Jurkat, Clone E6-1 (cell line): ENCODE data around the gene SLMAP.
"Not testable (repeated sequence)": the region's sequence is repeated elsewhere in the genome, so short reads cannot be mapped to it uniquely, and the experiment has no call there.

Experiments
- DNase-seq: peaks from one replicate; pipeline ENCODE4 v3.0.0-alpha.2; 2011; ENCODE audit warnings: low read depth, low spot score
- H3K4me3 ChIP-seq: 2 replicates; pipeline ENCODE4 v1.5.1; 2011; ENCODE audit warnings: mild to moderate bottlenecking, low read length, control low read depth, moderate library complexity

The SLMAP gene

DNA sequence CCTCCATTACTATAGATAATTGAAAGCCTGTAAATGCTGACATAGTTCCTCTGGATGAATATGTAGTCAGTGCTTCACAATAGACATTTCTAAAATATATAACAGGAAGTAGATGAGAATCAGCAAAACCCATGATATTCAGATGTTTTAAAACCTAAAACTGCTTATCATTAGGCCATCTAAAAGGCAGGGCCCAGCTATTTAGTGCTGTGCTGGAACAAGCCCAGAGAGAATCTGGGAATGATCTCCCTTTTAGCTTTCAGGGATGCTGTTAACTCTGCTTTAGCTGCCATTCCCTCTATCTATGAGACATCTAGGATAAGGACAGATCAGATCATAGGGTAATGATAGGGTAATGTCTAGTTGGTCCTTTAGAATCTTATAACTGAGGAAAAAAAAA, 106.8 kb downstream of the SLMAP start:
- no peak for DNase-seq
- no peak overlapping the region for H3K4me3 ChIP-seq

- H3K4me3 ChIP-seq = no peak overlapping the region
- no peak for DNase-seq
These were observed 107.3 kb downstream of the SLMAP start for GRCh38 chr3:57863380-57863779.

DNA sequence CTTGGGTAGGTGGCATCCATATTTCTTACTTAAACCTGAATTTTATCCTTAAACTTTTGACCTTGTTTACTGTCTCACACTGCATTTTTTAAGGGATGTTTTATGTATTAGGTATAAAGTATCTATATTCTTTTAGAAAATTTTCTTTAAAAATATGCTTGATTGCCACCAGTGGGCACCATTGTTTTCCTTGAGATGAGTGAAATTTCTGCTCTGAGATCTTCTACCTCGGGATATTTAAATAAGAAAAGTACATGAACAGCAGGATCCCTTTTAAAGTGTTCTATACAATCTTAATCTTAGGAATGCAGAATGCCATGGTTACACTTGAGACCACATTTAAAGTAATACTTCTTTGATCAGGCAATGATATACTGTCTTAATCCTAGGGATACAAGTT, 108.7 kb downstream of the SLMAP start:
- no peak for DNase-seq
- H3K4me3 ChIP-seq = no peak overlapping the region

- not testable (repeated sequence) for H3K4me3 ChIP-seq, DNase-seq
These were observed 113.0 kb downstream of the SLMAP start for GRCh38 chr3:57869110-57869509.

DNA sequence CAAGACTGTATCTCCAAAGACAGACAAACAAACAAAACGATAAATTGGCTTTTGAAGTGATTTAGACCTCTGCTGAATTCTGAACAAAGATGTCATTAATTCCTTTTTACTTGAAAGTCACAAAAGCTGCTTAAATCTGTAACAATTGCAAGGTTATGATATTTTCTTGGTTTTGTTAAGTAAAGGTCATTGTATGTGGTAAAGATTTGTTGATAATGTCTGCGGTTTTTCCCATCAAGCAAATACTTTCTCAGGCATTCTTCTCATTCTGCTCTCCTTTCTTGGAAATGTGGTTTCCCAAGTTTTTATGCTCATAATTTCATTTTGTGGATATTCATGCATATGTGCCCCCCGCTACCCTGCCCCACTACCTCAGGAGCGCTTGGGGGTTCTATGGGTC, 116.5 kb downstream of the SLMAP start:
- no peak overlapping the region for H3K4me3 ChIP-seq
- no peak for DNase-seq

- no peak for DNase-seq
- no peak overlapping the region for H3K4me3 ChIP-seq
These were observed 120.5 kb downstream of the SLMAP start for GRCh38 chr3:57876632-57877031.

GRCh38 chr3:57877116-57877515, 121.0 kb downstream of the SLMAP start:
- no peak for DNase-seq
- H3K4me3 ChIP-seq = no peak overlapping the region

DNA sequence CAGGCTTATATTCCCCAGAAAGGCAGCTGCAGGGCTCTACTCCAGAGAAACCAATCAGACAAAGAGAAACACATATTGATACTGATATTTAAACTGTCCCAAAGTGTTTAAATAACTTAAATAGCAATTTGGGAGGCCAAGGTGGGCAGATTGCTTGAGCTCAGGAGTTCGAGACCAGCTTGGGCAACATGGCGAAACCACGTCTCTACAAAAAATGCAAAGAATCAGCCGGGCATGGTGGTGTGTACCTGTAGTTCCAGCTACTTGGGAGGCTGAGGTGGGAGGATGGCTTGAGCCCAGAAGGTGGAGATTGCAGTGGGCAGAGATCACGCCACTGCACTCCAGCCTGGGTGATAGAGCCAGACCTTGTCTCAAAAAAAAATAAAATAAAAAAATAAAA, 128.3 kb downstream of the SLMAP start:
- not testable (repeated sequence) for H3K4me3 ChIP-seq, DNase-seq

- H3K4me3 ChIP-seq = no peak overlapping the region
- no peak for DNase-seq
These were observed 133.7 kb downstream of the SLMAP start for GRCh38 chr3:57889807-57890206.

DNA sequence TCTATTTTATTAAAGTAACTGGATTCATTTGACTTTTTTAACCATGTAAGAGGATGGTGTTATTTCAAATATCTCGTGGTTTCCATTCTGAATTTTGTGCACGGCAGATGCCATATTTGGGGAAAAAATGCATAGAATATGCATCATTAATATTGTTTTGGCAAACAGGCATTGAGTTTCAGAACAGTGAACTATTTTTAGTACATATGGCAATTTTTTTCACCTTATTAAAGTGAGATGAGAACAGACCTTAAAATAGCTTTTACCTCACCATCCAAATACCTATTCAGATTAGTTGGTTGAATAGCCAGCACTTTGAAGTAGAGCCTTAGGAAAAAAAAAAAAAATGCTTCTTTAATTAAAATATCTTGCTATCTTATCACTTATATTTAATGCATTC, 134.8 kb downstream of the SLMAP start:
- DNase-seq = no peak
- H3K4me3 ChIP-seq = no peak overlapping the region

GRCh38 chr3:57892423-57892822, 136.3 kb downstream of the SLMAP start:
- DNase-seq = no peak

DNA sequence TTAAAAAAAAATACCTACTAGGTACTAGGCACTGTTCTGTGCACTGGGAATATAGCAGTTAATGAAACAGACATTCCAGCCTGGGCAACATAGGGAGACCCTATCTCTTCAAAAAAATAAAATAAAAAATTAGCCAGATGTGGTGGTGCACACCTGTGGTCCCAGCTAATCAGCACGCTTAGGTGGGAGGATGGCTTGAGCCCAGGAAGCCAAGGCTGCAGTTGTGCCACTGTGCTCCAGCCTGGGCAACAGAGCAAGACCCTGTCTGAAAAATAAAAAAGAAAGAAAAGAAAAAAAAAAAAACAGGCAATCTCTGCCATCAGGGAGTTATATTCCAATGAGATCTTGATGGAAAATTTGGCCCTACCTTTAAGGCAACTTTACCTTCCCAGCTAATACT, 137.0 kb downstream of the SLMAP start:
- no peak for DNase-seq
- no peak overlapping the region for H3K4me3 ChIP-seq

More at GRCh38 chr3:57892423-57892822, 136.3 kb downstream of the SLMAP start:
- H3K4me3 ChIP-seq = no peak overlapping the region

DNA sequence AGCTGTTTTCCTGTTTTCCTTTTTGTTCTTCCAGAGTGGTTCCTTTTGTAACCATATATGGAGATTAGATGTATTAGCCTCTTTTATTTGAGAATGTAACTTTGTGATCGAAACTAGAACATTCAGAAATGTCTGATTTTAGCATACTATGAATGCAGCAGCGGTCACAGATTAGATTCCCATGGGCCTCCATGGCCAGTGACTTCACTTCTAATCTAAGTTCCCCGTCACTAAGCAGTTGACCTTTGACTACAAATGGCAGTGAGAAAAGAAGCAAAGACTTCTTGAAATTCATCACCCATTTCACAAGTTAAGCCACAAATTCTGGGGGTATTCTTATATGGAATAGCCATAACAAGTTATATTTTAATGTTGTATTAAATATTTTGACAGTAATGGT, 137.6 kb downstream of the SLMAP start:
- no peak for DNase-seq
- no peak overlapping the region for H3K4me3 ChIP-seq

- DNase-seq = no peak
- H3K4me3 ChIP-seq = no peak overlapping the region
These were observed 139.9 kb downstream of the SLMAP start for GRCh38 chr3:57896031-57896430.

GRCh38 chr3:57896691-57897090, 140.6 kb downstream of the SLMAP start:
- H3K4me3 ChIP-seq = no peak overlapping the region
- DNase-seq = no peak

DNA sequence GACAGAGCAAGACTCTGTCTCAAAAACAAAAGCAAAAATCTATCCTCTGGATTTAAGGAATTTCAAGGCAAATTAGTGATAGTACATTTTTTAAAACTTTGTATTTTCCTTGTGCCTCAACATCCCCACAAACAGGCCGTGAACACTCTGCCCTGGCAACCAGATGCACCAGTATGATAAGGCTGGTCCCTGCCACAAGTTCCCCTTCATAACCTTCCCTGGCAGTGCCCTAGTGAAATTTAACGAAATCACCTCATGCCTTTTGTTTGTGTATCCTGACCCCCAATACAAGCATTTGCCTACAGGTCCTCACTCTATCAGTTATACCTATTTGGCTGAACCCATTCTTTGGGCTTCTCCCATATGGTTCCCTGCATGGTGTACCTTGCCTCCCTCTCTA, 144.7 kb downstream of the SLMAP start:
- no peak for DNase-seq
- H3K4me3 ChIP-seq = no peak overlapping the region

- no peak for DNase-seq
These were observed 147.2 kb downstream of the SLMAP start for GRCh38 chr3:57903124-57903890.

DNA sequence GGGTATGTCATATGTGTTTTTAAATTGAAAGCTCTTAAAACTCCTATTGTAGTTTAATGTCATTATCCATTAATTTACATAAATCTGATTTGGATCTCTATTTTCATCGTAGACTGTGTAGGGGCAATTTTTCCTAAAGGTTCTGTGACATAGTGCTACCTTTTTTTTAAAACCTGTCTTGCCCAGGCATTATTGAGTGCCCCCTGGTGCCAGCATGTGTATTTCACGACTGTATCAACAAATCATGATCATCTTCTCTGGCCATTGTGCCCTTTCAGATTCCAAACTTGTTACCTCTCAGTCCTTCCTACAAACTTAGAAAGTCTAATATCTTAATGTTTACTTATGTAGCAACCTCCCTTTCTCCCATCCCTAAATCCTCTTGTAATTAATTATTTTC, 154.9 kb downstream of the SLMAP start:
- no peak overlapping the region for H3K4me3 ChIP-seq
- peak; percentile 21 for DNase-seq

More at GRCh38 chr3:57903124-57903890, 147.2 kb downstream of the SLMAP start:
- H3K4me3 ChIP-seq = no peak overlapping the region

DNA sequence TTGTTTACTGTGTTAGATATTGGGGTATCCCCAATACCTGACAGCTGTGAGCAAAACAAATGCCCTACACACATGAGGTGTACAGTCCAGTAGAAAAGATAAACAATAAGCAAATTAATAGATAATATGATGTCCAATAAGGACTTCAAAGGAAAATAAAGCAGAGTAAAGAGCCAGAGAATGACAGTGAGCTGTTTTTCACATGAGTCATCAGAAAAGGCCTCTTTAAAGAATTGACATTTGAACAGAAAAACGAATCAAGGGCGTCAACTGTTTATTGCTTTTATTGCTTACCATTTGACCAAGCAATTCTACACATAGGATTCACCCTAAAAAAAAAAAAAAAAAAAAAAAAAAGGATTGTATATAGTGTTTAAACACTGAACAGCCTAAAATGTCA, 155.5 kb downstream of the SLMAP start:
- DNase-seq = no peak
- no peak overlapping the region for H3K4me3 ChIP-seq

DNA sequence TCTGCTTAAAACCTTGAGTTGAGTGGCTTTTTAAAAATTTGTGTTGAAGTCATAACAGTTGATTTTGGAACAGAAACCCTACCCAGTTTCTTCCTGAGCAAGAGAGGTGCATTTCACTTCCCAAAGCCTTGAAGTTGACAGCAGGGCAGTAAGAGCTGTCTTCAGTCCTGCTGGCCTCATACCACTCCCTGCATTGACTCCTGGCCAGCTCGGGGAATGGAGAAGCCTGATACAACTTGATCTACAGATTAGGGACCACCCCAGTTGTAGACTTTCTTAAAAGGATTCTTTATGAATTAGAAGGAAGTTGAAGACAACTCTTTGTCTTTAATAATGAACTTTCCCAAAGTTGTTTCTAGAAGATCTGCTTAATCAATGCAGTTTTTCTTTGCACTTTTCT, 161.5 kb downstream of the SLMAP start:
- H3K4me3 ChIP-seq = no peak overlapping the region
- no peak for DNase-seq

GRCh38 chr3:57918123-57918837, 162.2 kb downstream of the SLMAP start:
- no peak for DNase-seq

More at GRCh38 chr3:57918123-57918837, 162.2 kb downstream of the SLMAP start:
- no peak overlapping the region for H3K4me3 ChIP-seq
